GM12892 (cell line): ENCODE data around the gene HDAC4.

Experiments used
- POLR2A ChIP-seq: IDR thresholded peaks from 2 replicates; pipeline ENCODE4 v1.6.1; 2011; ENCODE audit warnings: low read depth, low read length, control low read depth
- POLR2AphosphoS5 ChIP-seq: IDR thresholded peaks from 2 replicates; pipeline ENCODE4 v1.6.1; 2011; ENCODE audit warnings: low read depth, low read length, control low read depth
- TAF1 ChIP-seq: IDR thresholded peaks from 2 replicates; pipeline ENCODE4 v1.6.1; 2011; ENCODE audit warnings: low read depth, mild to moderate bottlenecking, control low read depth, low read length, borderline replicate concordance

DNA sequence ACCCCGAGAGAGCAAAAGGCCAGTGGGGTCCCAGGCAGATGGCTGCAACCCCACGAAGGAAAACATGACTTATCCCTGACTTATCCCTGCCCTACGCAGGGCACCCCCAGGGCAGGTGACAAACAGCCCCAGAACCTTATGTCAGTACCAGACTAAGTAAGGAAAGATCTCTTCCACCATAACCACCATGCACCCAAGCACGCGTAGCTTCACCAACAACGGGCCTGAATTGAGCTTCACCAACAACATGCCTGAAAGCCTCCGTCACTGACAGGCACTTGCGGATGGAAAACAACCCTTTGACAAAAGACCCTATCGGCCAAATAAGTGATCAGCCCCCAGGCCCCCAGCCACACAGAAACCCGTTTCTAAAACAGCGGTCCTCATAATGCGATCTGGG, 34.1 kb downstream of the HDAC4 start:
- no peak for TF ChIP-seq POLR2A
- no peak for TF ChIP-seq POLR2AphosphoS5
- TF ChIP-seq TAF1, result no peak
